ENCODE measurements around the gene CBR3. TPM values are rescaled to one million over a fixed set of nuclear protein-coding genes. Genes with fewer than 3 reads are reported as not detected.
A peak's percentile ranks its signal among the peaks of the same experiment; 100 is the strongest.

The CBR3 gene
- total and polyA plus RNA-seq, 2 donors (not counting 1 experiment from before 2014, with no cell fraction given): 1.9 to 11.3 TPM

- peak overlapping the region; percentile 56 for H3K4me2 ChIP-seq (replicated peaks; ENCODE audit: low read depth, low read length, poor library complexity, severe bottlenecking)
- ATAC-seq (ENCODE audit: low read depth): peak; percentile 77
- H2AFZ ChIP-seq (ENCODE audit: insufficient read depth, low read depth, low read length, poor library complexity, severe bottlenecking): peak overlapping the region; percentile 17
Observed at GRCh38 chr21:36149788-36150711, 15.2 kb downstream of the CBR3 start.

More at GRCh38 chr21:36149788-36150711, 15.2 kb downstream of the CBR3 start:
- peak overlapping the region; percentile 92 for H3K27ac Mint-ChIP-seq
- H3K79me2 ChIP-seq (ENCODE audit: control insufficient read depth, insufficient read depth, low read length): no peaks in the 10 kb centered on the region
- H3K4me3 ChIP-seq (ENCODE audit: control extremely low read depth in 1 of 5, extremely low read depth in 1 of 5, insufficient read depth in 1 of 5, low read depth in 2 of 5, low read length in 4 of 5): peak overlapping the region in 1 of 5 experiments; percentile 6
- no peaks in the 10 kb centered on the region for H4K20me1 ChIP-seq (ENCODE audit: control insufficient read depth, insufficient read depth, low read length, poor library complexity, severe bottlenecking)
- H3K4me1 ChIP-seq (ENCODE audit: control insufficient read depth in 2 of 2, insufficient read depth in 2 of 2, low read length in 2 of 2): peaks cover 27 to 32% of the 10 kb centered on the region in 2 donors
- WGBS (ENCODE audit: insufficient coverage): 36% methylated on average over 6 of the region's 7 CpGs
- ChIA-PET POLR2A (interaction anchor here (0.5 to 1.1 kb wide), 5 partner anchors 35 to 173 kb away, joined by 3 to 9 read pairs (median 4); partner anchors contain the start of gene MORC3), CTCF (interaction anchor here (0.7 to 5.7 kb wide), 11 partner anchors 9 to 1519 kb away, joined by 3 to 64 read pairs (median 3); partner anchors contain the start of gene CBR3)
- no peak for TF ChIP-seq CTCF (IDR thresholded peaks at IDR 0.05)
- TF ChIP-seq EZH2 (IDR thresholded peaks at IDR 0.05; ENCODE audit: borderline replicate concordance, insufficient read depth, low read depth, low read length, poor library complexity, severe bottlenecking): no peak
- peak overlapping the region; percentile 7 for H3K9ac ChIP-seq (ENCODE audit: low read length)
- H3K9me3 Mint-ChIP-seq (ENCODE audit: insufficient read depth): no peaks in the 10 kb centered on the region
- peak overlapping the region; percentile 47 to 50 for H3K27ac ChIP-seq (ENCODE audit: low read length in 2 of 2)
- peak overlapping the region; percentile 66 for H3K4me3 Mint-ChIP-seq
- H3K27me3 ChIP-seq (replicated peaks in 1 of 4; ENCODE audit: control extremely low read depth in 1 of 4, control insufficient read depth in 3 of 4, insufficient read depth in 4 of 4, low read length in 3 of 4): no peaks in the 10 kb centered on the region
- H3K9me3 ChIP-seq (ENCODE audit: control extremely low read depth in 1 of 3, control insufficient read depth in 2 of 3, insufficient read depth in 1 of 3, low read length in 2 of 3): peaks cover 0 to 4% (median 1%) of the 10 kb centered on the region in 3 donors
- H3K4me1 Mint-ChIP-seq: peaks cover 32% of the 10 kb centered on the region
- H3K36me3 ChIP-seq (replicated peaks in 1 of 2; ENCODE audit: control extremely low read depth in 1 of 2, control insufficient read depth in 1 of 2, extremely low read depth in 1 of 2, insufficient read depth in 2 of 2, low read length in 1 of 2): peaks cover 0 to 2% of the 10 kb centered on the region in 2 experiments
- DNase-seq: peak; percentile 71
- no peaks in the 10 kb centered on the region for H3K27me3 Mint-ChIP-seq
- intact Hi-C loops (cut with micrococcal nuclease): loop anchor here (1.0 to 10.0 kb wide), 3 partner anchors 9 to 1535 kb away; partner anchors contain the start of genes PIGP, RCAN1 and TTC3
